HG02973 (cell line): ENCODE measurements around the gene TMC1.

Experiments used
- ATAC-seq: cut with Tn5 transposase; IDR thresholded peaks from one replicate; pipeline ENCODE4 v1.9.1; 2021; ENCODE audit warnings: moderate library complexity; ENCODE audit not compliant: unreplicated experiment

The TMC1 gene

GRCh38 chr9:72565535-72565934 is 44.1 kb downstream of the TMC1 start:
- ATAC-seq = no peak

GRCh38 chr9:72574156-72574810 is 52.9 kb downstream of the TMC1 start:
- ATAC-seq = no peak

- ATAC-seq = no peak
Observed at GRCh38 chr9:72575666-72576065, 54.3 kb downstream of the TMC1 start.

- ATAC-seq = no peak
Observed at GRCh38 chr9:72576087-72576486, 54.7 kb downstream of the TMC1 start.

GRCh38 chr9:72577212-72577753 is 55.9 kb downstream of the TMC1 start:
- ATAC-seq = no peak

- ATAC-seq = no peak
Observed at GRCh38 chr9:72579190-72579589, 57.8 kb downstream of the TMC1 start.

- ATAC-seq = no peak
Observed at GRCh38 chr9:72579880-72580550, 58.6 kb downstream of the TMC1 start.

- no peak for ATAC-seq
Observed at GRCh38 chr9:72581694-72582093, 60.3 kb downstream of the TMC1 start.

GRCh38 chr9:72583370-72583769 is 62.0 kb downstream of the TMC1 start:
- ATAC-seq = no peak

- no peak for ATAC-seq
Observed at GRCh38 chr9:72586388-72587130, 65.2 kb downstream of the TMC1 start.

GRCh38 chr9:72588336-72588735 is 66.9 kb downstream of the TMC1 start:
- no peak for ATAC-seq

GRCh38 chr9:72589667-72590521 is 68.5 kb downstream of the TMC1 start:
- ATAC-seq = no peak

- no peak for ATAC-seq
Observed at GRCh38 chr9:72590824-72591223, 69.4 kb downstream of the TMC1 start.

GRCh38 chr9:72592502-72593403 is 71.3 kb downstream of the TMC1 start:
- peak; percentile 88 for ATAC-seq

- ATAC-seq = no peak
Observed at GRCh38 chr9:72596451-72597180, 75.2 kb downstream of the TMC1 start.

GRCh38 chr9:72597181-72597517 is 75.7 kb downstream of the TMC1 start:
- no peak for ATAC-seq

- ATAC-seq = no peak
Observed at GRCh38 chr9:72597601-72598000, 76.2 kb downstream of the TMC1 start.

- ATAC-seq = no peak
Observed at GRCh38 chr9:72598639-72599038, 77.2 kb downstream of the TMC1 start.

- no peak for ATAC-seq
Observed at GRCh38 chr9:72599874-72600534, 78.6 kb downstream of the TMC1 start.
